NCI-H1417 treated with DMSO at 0.1 percent for 48 hours (cell line): ENCODE data around the gene LINGO3.
"Not testable (repeated sequence)": the region's sequence is repeated elsewhere in the genome, so short reads cannot be mapped to it uniquely, and the experiment has no call there.

Experiments used
- DNase-seq: peaks from one replicate; lab custom pipeline; 2025; lab: John Stamatoyannopoulos, UW

The LINGO3 gene

GRCh38 chr19:2281265-2282061 is 26.5 kb downstream of the LINGO3 start:
- not testable (repeated sequence) for DNase-seq

DNA sequence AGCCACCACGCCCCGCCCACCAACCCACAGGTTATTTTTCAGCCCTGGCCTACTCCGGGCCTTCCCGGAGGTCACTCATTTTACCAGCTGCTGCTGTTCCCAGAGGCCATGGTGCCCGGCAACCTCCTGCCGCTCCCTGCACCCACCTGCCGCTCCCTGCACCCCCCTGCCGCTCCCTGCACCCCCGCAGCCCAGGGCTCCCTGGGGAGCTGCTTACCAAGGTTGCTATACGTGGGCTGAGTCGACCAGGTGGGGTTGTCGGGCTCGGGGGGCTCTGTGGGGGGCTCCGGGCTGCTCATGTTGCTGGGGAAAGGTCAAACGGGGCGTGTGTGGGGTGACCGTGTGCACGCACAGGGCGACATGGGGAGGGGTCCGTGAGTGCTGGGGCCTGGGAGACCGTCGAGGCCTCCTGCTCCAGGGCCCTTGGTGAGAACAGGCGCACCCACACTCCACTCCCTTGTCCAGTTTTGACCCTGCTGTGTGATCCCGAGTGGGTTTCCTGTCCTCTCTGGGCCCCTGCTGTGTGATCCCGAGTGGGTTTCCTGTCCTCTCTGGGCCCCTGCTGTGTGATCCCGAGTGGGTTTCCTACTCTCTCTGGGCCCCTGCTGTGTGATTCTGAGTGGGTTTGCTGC is 27.2 kb downstream of the LINGO3 start:
- DNase-seq = no peak

DNA sequence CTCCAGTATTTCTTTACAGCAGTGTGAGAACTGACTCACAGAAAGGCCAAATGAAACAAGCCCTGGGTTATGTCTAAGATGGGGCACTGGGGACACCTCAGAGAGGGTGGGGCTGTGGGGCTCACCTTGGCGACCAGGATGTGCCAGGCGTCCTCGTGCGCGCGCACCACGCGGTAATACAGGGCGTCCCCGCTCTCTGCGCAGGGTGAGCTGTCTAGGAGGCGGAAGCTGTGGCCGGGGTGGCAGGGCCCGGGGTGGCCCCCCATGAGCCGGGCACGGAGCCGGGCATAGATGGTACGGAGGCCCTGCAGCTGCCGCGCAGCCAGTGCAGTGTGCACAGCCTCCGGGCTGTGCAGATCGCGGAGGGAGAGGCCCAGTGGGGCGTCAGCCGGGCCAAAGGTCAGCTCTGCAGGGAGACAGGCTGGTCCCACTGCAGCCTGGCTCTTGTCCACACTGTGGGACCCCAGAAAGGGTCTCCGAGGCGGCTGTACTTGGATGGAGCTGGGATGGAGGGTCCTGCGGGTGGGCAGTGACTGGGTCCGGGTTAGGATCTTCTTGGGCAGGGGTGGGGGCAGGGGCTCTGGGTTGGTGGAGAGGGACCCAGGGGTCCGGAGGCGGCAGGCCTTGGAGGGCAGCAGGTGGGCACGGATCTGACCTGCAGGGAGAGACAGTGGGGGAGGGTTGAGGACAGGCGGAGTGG is 29.3 kb downstream of the LINGO3 start:
- no peak for DNase-seq

- DNase-seq = no peak
These were observed 30.8 kb downstream of the LINGO3 start for GRCh38 chr19:2277138-2277537.

DNA sequence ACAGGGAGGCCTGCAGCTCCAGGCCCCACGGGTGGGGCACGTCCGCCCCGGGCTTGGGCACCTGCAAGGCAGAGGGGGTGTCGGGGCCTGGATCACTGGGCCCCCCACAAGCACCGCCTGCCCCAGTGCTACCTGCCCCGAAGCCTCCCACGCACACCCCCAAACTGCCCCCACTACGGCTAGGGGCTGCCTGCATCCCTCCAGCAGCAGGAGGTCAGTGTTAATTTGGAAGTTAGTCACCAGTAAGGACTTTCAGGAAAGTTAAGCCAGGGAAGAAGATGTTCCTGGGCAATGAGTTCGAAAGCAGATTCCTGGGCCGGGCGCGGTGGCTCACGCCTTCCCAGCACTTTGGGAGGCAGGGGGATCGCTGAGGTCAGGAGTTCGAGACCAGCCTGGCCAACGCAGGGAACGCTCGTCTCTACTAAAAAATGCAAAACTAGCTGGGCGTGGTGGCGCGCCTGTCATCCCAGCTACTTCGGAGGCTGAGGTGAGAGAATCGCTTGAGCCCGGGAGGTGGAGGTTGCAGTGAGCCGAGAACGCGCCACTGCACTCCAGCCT is 31.4 kb downstream of the LINGO3 start:
- no peak for DNase-seq

GRCh38 chr19:2275588-2276428 is 32.1 kb downstream of the LINGO3 start:
- no peak for DNase-seq

DNA sequence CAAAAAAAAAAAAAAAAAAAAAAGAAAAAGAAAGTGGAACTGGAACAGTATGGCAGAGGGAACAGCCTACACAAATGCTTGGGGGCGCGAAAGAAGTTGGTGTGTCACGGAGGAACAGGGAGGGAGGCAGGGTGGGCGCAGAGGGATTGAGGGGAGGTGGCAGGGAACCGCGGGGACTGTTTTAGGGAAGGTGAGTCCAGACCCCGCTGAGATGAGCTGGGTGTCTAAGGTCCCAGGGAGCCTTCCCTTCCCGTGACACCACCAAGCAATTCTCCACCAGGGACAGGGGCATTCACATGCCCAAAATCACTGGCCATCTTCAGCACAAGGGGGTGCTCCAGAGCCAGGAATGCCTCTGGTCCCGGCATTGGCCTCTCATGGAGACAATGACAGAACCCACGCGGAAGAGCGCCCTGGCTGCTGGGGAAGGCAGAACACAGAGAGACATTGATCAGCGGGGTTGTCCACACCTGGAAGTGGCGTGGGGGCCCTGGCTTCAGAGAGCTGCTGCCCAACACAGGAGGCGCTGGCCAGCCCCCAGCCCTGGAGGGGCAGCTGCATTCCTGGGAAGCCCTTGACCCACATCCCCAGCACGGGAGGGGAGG is 32.9 kb downstream of the LINGO3 start:
- no peak for DNase-seq

DNA sequence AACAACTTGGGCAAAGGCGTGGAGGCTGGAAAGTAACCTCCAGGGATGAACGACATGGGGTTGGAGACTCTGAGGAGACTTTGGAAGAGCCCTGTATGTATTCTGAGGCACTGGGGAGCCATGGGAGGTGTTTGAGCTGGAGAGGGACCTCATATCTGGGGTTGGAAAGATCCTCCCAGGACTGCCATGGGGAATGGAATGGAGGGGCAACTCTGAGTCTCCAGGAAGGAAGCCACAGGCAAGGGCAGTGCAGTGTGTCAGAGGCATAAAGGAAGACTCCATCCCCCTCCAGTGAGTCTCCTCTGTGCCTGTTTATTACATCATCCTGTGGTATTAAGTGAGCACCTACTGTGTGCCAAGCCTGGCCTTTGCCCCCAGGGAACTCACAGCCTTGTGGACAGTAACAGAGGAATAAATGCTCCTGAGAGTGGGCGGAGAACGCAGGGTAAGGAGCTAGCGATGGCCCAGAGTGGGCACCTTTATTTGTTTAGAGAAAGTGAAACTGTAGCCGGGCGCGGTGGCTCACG is 33.7 kb downstream of the LINGO3 start:
- no peak for DNase-seq

DNA sequence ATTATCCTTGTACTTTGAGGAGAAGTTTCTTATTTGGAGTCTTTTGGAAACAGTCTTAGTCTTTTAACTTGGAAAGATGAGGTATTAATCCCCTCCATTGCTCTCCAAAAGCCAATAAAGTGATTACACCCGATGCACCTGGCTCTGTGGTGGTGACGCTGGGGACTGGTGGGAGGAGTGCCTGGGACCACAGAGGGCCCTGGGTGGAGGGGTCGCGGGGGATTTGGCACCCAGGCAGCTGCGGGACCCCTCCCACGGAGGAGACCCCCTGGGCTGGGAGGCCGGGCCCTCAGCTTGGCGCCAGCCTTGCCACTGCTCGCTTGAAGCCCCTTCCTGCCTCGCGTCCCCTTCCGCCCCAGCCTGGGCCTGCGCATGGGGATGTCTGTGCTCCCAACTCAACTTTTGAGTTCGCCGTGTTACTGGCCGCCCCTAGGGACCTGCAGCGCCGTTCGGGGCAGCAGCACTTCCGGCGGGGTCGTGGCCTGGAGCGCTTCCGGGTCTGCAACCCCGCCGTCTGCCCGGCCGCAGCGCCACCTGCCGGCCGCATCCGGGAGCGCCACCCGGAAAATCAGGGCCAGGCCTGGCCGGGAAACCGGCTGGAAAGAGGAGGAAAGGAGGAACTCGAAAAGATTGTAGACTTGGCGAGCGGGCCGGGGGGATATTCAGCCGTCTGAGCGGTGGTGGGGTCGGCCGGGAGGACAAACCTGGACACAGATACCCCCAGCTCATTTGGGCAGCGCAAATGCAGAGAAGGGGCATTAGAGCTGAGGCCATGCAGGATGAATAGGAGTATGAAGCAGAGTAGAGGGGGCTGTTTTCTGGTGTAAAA is 34.4 kb downstream of the LINGO3 start:
- no peak for DNase-seq

DNA sequence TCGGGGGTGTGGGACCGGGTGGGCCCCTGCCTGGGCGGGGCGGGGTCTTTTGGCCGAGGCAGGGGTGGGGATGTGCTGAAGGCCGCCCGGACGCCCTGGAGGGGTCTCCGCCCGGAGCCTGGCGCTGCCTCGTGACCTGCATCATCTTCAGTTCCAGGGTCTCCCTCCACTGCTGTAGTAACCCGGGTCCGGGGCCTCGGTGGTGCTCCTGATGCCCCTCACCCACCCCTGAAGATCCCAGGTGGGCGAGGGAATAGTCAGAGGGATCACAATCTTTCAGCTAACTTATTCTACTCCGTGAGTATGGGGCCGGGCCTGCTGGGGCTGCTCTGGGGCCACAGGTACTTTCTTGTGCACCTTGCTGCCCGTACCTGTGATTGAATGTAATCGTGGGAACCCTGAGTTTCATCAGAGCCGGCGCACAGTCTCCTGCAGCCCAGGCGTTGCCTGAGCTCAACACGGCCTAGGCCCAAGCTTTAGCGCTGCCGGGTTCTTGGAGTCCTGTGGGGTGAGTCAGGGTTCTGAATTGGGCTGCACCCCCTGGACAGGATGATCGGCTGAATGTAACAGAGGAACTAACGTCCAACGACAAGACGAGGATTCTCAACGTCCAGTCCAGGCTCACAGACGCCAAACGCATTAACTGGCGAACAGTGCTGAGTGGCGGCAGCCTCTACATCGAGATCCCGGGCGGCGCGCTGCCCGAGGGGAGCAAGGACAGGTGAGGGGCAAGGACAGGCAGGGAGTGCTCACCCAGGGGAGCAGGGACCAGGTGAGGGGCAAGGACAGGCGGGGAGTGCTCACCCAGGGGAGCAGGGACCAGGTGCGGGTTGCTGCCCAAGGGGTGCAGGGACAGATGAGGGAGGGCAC is 36.5 kb downstream of the LINGO3 start:
- no peak for DNase-seq

DNA sequence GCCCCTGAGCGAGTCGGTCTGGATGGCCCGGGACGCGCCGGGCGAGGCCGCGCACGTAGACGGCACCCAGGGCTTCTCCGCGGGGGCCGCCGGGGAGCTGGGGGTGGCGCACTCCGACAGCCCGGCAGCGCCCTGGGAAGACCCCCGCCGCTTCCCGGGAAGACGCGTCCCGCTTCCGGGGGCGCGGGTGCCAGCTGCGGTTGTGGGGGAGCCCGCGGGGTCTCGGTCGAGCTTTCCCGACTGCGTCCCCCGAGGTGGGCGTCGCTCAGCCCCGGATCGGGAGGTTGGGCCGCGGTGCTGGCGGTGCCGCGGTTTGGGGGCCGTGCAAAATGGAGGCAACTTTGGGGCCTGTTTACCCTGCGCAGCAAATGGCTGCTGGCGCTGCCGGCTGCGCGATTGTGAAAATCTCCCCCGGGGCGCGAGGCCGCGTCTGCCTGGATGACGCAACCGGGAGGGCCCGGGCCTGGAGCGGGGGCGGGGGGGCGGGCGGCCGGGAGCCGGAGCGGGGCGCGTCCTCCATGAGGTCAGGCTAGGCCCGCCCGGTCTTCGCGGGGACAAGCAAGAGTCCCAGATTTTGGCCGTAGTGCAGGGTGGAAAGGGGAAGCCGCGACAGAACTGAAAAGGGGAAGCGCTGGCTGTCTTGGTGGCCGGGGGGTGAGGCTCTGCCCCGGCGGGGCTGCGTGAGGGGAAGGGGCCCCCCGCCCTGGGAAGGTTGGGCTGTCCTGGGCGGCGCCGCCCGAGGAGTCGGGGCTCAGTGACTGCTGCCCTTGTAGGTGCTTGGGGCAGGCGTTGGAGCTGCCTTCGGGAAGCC is 37.3 kb downstream of the LINGO3 start:
- DNase-seq = no peak

DNA sequence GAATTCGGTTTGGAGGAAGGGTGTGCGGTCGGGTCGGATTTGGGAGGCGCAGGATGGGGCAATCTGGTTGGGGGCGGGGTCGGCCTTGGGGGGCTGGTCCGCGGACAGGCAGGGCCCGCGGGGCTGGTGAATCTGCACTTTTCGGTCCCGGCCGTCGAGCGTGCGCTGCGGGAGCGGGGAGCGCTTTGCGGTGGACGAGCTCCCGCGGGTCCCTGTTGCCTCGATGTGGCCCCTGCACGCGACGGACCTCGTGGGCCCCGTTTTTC is 37.9 kb downstream of the LINGO3 start:
- no peak for DNase-seq

- DNase-seq = peak; percentile 90
These were observed 38.5 kb downstream of the LINGO3 start for GRCh38 chr19:2269244-2270156.

DNA sequence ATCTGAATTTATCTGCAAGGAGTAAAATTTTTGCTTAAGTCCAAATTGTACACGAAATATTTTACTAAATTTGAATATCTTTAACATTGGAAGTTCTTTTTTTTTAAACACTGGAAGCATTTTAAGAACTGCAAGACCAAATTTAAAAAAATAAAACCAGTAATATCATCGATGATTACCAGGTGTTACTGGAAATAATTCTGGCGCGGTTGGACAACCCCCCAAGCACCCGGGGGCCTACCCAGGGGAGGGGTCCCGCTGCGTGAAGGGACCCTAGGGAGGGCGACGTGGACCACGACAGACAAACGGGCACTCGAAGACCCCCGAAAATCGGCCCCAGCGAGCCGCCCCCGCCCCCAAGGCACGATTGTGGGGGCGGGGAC is 39.1 kb downstream of the LINGO3 start:
- no peak for DNase-seq

- DNase-seq = no peak
These were observed 39.5 kb downstream of the LINGO3 start for GRCh38 chr19:2268480-2268830.

GRCh38 chr19:2266183-2266993 is 41.6 kb downstream of the LINGO3 start:
- no peak for DNase-seq
